ENCODE results near the gene HCK.

The HCK gene

GRCh38 chr20:32111156-32111686, 59.2 kb downstream of the HCK start:
- TF ChIP-seq CTCF (IDR thresholded peaks at IDR 0.05): no peak

GRCh38 chr20:32111753-32112152, 59.7 kb downstream of the HCK start:
- H3K4me3 ChIP-seq: no peak overlapping the region
- TF ChIP-seq CTCF (IDR thresholded peaks at IDR 0.05): no peak
- H3K27ac ChIP-seq: peak overlapping the region in 1 of 2 donors; percentile 8
- DNase-seq (ENCODE audit: low spot score): no peak

More at GRCh38 chr20:32111156-32111686, 59.2 kb downstream of the HCK start:
- Histone ChIP-seq H3K27ac (peak overlapping the region in 1 of 2 donors; percentile 8), H3K4me3 (peak overlapping the region; percentile 98)
- DNase-seq (ENCODE audit: low spot score): no peak

- H3K27ac ChIP-seq: no peak overlapping the region
- no peak overlapping the region for H3K4me3 ChIP-seq
- no peak for TF ChIP-seq CTCF (IDR thresholded peaks at IDR 0.05)
- DNase-seq (ENCODE audit: low spot score): no peak
These were observed 60.8 kb downstream of the HCK start for GRCh38 chr20:32112841-32113240.

DNA sequence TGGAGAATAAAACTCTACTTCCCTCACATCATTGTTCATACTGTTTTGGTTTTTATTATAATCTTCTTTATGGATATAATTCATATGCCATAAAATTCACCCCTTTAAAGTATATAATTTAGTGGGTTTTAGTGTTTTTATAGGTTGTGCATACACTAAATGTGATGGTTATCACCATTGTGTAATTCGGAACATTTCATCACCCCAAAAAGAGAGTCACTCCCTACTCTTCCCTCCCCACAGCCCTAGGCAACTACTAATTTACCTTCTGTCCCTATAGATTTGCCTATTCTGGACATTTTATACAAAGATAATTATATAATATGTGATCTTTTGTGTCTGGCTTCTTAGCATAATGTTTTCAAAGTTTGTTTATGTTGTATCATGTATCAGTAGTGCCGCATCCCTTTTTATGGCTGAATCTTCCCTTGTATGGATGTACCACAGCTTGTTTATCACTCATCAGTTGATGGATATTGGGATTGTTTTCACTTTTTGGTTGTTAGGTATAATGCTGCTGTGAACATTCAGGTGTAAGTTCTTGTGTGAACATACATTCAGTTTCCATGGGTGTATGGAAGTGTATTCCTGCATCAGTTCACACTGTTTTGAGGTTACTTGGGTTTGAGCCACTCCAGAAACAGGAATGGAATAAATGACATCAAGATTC, 61.7 kb downstream of the HCK start:
- DNase-seq (ENCODE audit: low spot score): no peak
- Histone ChIP-seq H3K4me3 (no peak overlapping the region), H3K27ac (no peak overlapping the region)
- TF ChIP-seq CTCF (IDR thresholded peaks at IDR 0.05): no peak

GRCh38 chr20:32114305-32114960, 62.4 kb downstream of the HCK start:
- Histone ChIP-seq H3K27ac (no peak overlapping the region), H3K4me3 (no peak overlapping the region)
- TF ChIP-seq CTCF (IDR thresholded peaks at IDR 0.05): no peak
- DNase-seq (ENCODE audit: low spot score): peak; percentile 26

GRCh38 chr20:32115211-32115767, 63.2 kb downstream of the HCK start:
- Histone ChIP-seq H3K27ac (no peak overlapping the region), H3K4me3 (no peak overlapping the region)
- peak; percentile 7 for DNase-seq (ENCODE audit: low spot score)
- no peak for TF ChIP-seq CTCF (IDR thresholded peaks at IDR 0.05)

Measured in coronary artery (tissue), 2 donors.